ENCODE data around the gene AFAP1L1.

AFAP1L1 gene

GRCh38 chr5:149271716-149272563 is at the start of gene AFAP1L1:
Gene AFAP1L1, plus strand, starts transcription at chr5:149271859. Its CDS starts 110 bp downstream, at chr5:149271969.
- peak; percentile 35 for DNase-seq

GRCh38 chr5:149223081-149223848 is 48.4 kb upstream of the AFAP1L1 start:
- DNase-seq, result no peak

- DNase-seq, result no peak
These were observed 47.4 kb upstream of the AFAP1L1 start for GRCh38 chr5:149224282-149224681.

- peak; percentile 85 for DNase-seq
These were observed 44.4 kb upstream of the AFAP1L1 start for GRCh38 chr5:149227168-149227826.

GRCh38 chr5:149228618-149229297 is 42.9 kb upstream of the AFAP1L1 start:
- DNase-seq, result peak; percentile 88

- DNase-seq, result no peak
These were observed 42.2 kb upstream of the AFAP1L1 start for GRCh38 chr5:149229298-149229937.

- DNase-seq, result no peak
These were observed 35.8 kb upstream of the AFAP1L1 start for GRCh38 chr5:149235841-149236240.

- no peak for DNase-seq
These were observed 34.0 kb upstream of the AFAP1L1 start for GRCh38 chr5:149237662-149238061.

- no peak for DNase-seq
These were observed 33.1 kb upstream of the AFAP1L1 start for GRCh38 chr5:149238540-149238939.

GRCh38 chr5:149239917-149240316 is 31.7 kb upstream of the AFAP1L1 start:
- DNase-seq, result no peak

- DNase-seq, result no peak
These were observed 31.2 kb upstream of the AFAP1L1 start for GRCh38 chr5:149240354-149240998.

GRCh38 chr5:149242339-149242738 is 29.3 kb upstream of the AFAP1L1 start:
- DNase-seq, result no peak

- no peak for DNase-seq
These were observed 24.8 kb upstream of the AFAP1L1 start for GRCh38 chr5:149246906-149247305.

GRCh38 chr5:149247726-149248125 is 23.9 kb upstream of the AFAP1L1 start:
- no peak for DNase-seq

GRCh38 chr5:149251546-149251945 is 20.1 kb upstream of the AFAP1L1 start:
- no peak for DNase-seq

GRCh38 chr5:149254506-149254905 is 17.2 kb upstream of the AFAP1L1 start:
- peak; percentile 50 for DNase-seq

GRCh38 chr5:149256451-149256850 is 15.2 kb upstream of the AFAP1L1 start:
- peak; percentile 56 for DNase-seq

- peak; percentile 18 for DNase-seq
These were observed 14.5 kb upstream of the AFAP1L1 start for GRCh38 chr5:149257131-149257530.

GRCh38 chr5:149257889-149258705 is 13.6 kb upstream of the AFAP1L1 start:
- peak; percentile 86 for DNase-seq

- DNase-seq, result no peak
These were observed 10.9 kb upstream of the AFAP1L1 start for GRCh38 chr5:149260761-149261160.

GRCh38 chr5:149261246-149261645 is 10.4 kb upstream of the AFAP1L1 start:
- DNase-seq, result no peak

All from fibroblast of skin of right biceps (primary cell).